Measurements from ENCODE around the gene KHDRBS2.

The KHDRBS2 gene

GRCh38 chr6:62009445-62009844 lies 276.6 kb downstream of the KHDRBS2 start:
- ATAC-seq = no peak

- ATAC-seq = no peak
These were observed 296.4 kb downstream of the KHDRBS2 start for GRCh38 chr6:61989616-61990015.

- ATAC-seq = no peak
These were observed 305.4 kb downstream of the KHDRBS2 start for GRCh38 chr6:61980622-61981021.

- ATAC-seq = no peak
These were observed 308.1 kb downstream of the KHDRBS2 start for GRCh38 chr6:61977947-61978346.

GRCh38 chr6:61977099-61977498 lies 308.9 kb downstream of the KHDRBS2 start:
- ATAC-seq = no peak

- no peak for ATAC-seq
These were observed 326.8 kb downstream of the KHDRBS2 start for GRCh38 chr6:61959196-61959595.

GRCh38 chr6:61953851-61954250 lies 332.2 kb downstream of the KHDRBS2 start:
- no peak for ATAC-seq

GRCh38 chr6:61951586-61951985 lies 334.4 kb downstream of the KHDRBS2 start:
- no peak for ATAC-seq

- no peak for ATAC-seq
These were observed 335.2 kb downstream of the KHDRBS2 start for GRCh38 chr6:61950811-61951210.

- no peak for ATAC-seq
These were observed 336.1 kb downstream of the KHDRBS2 start for GRCh38 chr6:61949971-61950370.

GRCh38 chr6:61949161-61949560 lies 336.9 kb downstream of the KHDRBS2 start:
- no peak for ATAC-seq

- no peak for ATAC-seq
These were observed 338.6 kb downstream of the KHDRBS2 start for GRCh38 chr6:61947311-61947947.

GRCh38 chr6:61940919-61941318 lies 345.1 kb downstream of the KHDRBS2 start:
- no peak for ATAC-seq

- ATAC-seq = no peak
These were observed 350.7 kb downstream of the KHDRBS2 start for GRCh38 chr6:61935242-61935846.

- no peak for ATAC-seq
These were observed 376.5 kb downstream of the KHDRBS2 start for GRCh38 chr6:61909486-61909885.

GRCh38 chr6:61901748-61902147 lies 384.3 kb downstream of the KHDRBS2 start:
- ATAC-seq = no peak

- ATAC-seq = no peak
These were observed 391.5 kb downstream of the KHDRBS2 start for GRCh38 chr6:61894536-61894935.

- no peak for ATAC-seq
These were observed 398.6 kb downstream of the KHDRBS2 start for GRCh38 chr6:61887423-61887822.

GRCh38 chr6:61886608-61887259 lies 399.3 kb downstream of the KHDRBS2 start:
- ATAC-seq = no peak

GRCh38 chr6:61869632-61870400 lies 416.2 kb downstream of the KHDRBS2 start:
- ATAC-seq = no peak

GRCh38 chr6:61868507-61869080 lies 417.4 kb downstream of the KHDRBS2 start:
- ATAC-seq = no peak

- ATAC-seq = no peak
These were observed 418.4 kb downstream of the KHDRBS2 start for GRCh38 chr6:61867635-61868034.

GRCh38 chr6:61857541-61857940 lies 428.5 kb downstream of the KHDRBS2 start:
- no peak for ATAC-seq

Measured in activated CD4-positive, CD25-positive, alpha-beta regulatory T cell treated with anti-CD3 and anti-CD28 coated beads, Interleukin-2, amount 50 U/mL, for 24 hours (primary cell).